Stimulated activated CD4-positive, alpha-beta T cell treated with anti-CD3 and anti-CD28 coated beads, Interleukin-4, amount 100 ng/mL, for 1 hour (primary cell): Measurements from ENCODE around the gene MRGPRD.
A peak's percentile ranks its signal among the peaks of the same experiment; 100 is the strongest.

Experiments
- DNase-seq: peaks from one replicate; pipeline ENCODE4 v3.0.0-alpha.2; 2020

Gene MRGPRD

GRCh38 chr11:68966894-68967780 lies 13.6 kb downstream of the MRGPRD start:
- no peak for DNase-seq

DNA sequence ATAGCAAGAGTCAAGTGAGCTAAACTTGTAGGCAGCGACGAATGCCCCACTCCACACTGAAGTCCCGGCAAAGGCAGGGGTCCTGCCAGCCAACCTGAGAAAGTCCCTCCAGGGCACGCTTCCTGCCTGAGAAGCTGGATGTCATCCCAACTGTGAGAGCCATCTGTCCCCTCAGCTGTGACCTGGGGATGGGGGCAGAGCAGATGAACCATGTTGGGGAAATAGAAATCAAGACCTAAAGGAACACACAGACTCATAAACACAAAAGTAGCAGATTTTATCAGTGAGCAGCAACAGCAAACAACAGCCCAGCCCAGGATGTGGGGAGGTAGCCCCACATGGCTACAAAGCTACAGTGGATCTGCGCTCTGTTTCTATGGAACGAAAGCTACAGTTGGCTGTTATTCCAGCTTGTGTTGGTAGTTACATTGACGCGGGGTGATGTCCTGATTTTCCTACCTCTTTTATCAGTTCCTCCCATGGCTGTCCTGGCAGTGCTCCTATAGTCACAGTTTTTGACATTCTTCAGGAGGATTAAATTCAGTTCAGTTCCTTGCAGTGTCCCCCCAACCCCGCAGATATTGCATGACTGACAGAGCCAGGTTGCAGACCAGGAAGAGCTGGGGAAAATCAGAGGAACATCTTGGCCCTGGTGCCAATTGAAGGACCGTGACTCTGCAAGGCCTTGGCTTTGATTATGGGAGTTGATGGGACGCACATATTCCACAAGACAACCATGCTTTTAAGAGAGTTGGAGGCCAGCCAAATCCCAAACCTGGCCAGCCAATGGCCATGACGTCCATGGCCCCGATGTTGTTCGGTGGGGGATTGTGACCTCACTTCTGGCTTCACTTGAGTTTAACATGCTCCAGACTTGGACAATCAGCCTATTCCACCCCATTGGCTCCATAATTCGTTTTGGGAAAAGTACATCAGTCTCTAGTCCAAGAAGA lies 14.6 kb downstream of the MRGPRD start:
- DNase-seq: no peak

DNA sequence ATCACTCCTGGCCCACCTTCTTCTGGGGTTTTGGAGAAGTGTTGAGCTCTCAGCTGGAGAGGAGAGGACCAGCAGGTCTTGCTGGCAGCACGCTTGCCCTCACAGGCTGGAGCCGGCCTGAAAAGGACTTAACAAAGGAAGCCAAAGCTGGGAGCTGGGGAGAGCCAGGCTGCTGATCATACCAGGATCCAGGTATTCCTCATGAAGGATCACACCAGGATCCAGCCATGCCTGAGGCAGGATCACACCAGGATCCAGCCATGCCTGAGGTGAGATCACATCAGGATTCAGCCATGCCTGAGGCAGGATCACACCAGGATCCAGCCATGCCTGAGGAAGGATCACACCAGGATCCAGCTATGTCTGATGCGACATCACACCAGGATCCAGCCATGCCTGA lies 17.0 kb downstream of the MRGPRD start:
- DNase-seq: no peak

- peak; percentile 8 for DNase-seq
Measured at GRCh38 chr11:68962527-68963250, 18.1 kb downstream of the MRGPRD start.

DNA sequence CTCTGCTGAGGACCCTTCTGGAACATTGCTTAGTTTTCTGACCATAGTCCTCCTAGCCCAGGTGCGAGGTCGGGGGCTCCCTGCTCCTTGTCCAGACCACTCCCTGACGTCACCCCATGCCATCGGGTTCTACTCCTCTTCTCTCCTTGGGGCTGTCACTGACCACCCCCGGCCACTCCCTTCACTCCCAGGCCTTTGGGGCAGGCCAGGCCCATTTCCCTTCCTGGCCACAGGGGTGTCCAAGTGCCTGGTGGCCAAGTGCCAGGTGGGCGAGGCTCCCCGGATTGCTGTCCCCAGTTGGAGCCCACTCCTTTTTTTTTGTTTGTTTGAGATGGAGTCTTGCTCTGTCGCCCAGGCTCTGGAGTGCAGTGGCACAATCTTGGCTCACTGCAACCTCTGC lies 19.5 kb downstream of the MRGPRD start:
- DNase-seq: no peak

GRCh38 chr11:68960294-68961071 lies 20.3 kb downstream of the MRGPRD start:
- no peak for DNase-seq

GRCh38 chr11:68959465-68960293 lies 21.1 kb downstream of the MRGPRD start:
- no peak for DNase-seq

DNA sequence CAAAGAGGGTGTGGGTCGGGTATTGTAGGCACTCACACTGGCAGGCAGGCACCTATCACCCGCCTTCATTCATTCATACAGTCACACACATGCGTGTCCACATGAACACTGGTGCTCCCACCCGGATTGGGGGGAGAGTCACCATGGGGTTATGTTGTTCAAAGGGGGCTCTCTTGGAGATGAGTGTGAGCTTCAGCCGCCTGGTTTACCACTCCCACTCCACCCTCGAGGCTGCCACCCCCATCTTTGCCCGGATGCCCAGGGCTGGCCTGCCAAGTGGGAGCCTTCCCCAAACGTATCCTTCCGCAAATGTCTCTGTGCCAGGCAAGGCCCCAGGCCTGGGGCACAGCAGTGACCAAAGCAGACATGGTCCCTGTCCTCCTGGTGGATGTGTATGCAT lies 22.6 kb downstream of the MRGPRD start:
- DNase-seq: no peak

DNA sequence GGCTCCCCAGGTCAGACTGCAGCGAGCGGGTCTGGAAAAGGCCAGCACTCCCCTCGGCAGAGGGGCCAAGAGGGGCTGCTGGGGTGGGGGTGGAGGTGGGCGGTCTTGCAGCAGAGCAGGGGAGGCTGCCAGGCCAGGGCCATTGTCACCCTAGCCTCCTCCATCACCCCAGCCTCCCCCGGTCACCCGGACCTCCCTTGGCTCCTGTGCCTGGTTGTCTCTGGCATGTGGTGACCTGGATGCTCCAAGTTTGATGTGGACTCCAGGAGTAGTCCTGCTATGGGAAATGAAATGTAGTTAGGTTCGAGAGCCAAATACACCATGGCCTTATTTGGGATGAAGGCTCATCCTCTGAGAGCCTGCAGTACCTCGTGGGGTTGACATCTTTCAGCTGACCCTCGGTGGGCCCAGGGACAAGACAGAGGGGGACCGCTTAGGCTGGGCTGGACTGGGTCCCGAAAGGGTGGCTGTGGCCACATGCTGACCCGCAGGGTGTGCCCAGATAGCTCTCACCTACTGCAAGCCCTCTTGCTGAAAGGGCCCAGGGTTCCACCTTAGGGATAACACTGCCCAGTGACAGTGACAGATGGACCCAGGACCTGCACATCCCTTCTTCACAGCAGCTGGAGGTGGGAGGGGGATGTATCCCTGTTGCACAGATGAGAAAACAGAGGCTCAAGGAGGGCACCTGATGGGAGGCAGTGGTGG lies 24.1 kb downstream of the MRGPRD start:
- DNase-seq: no peak

GRCh38 chr11:68956142-68956541 lies 24.6 kb downstream of the MRGPRD start:
- no peak for DNase-seq

DNA sequence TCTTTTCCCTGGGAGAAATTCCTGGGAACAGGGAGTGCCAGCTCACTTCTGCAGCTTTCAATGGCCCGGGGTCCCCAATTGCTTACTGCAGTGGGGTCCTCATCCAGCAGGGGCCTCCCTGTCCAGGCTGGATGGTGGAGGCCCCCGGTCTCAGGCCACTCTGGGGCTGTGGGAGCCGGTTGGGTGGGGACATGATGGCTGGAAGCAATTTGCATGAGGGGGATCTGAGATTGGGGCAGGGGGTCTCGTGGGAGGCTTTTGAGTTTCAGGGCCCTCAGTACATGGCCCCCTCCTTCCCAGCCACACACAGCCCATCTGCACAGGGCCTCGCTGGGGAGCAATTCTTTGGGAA lies 25.2 kb downstream of the MRGPRD start:
- no peak for DNase-seq

DNA sequence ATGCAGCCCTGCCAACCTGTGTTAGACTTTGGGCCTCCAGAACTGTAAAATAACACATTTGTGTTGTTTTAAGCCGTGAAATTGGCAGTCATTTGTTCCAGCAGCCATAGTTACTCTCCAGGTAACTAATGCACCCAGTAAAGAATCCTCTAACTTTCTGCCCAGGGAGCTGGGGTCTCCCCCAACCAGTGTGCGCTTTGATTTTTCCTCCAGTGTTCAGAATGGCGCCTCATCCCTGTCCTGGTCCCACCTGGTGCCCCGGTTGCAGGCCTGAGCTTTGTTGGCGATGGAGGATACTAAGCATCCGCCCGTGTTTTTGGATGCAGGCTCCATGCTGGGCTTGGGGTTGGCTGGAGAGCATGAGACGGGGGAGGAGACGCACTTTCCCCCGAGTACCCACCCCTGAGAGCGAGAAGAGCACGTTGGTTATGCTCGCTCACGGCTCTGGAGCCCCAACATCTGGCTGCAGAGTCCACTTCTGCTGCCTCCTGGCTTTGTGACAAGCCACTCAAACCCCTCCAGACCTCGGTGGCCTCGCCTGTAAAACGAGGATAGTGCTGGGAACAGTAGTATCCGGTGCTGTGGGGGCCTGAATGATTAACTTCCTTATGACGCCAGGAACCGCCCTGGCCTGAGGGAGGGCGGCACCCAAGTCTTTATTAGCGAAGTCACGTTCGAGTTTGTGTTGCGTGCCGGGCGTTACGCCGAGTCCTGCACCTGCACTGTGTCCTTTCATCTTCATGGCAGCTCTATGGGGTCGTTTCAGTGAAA lies 25.8 kb downstream of the MRGPRD start:
- no peak for DNase-seq

- no peak for DNase-seq
Measured at GRCh38 chr11:68950762-68951161, 30.0 kb downstream of the MRGPRD start.

- no peak for DNase-seq
Measured at GRCh38 chr11:68950270-68950669, 30.5 kb downstream of the MRGPRD start.

DNA sequence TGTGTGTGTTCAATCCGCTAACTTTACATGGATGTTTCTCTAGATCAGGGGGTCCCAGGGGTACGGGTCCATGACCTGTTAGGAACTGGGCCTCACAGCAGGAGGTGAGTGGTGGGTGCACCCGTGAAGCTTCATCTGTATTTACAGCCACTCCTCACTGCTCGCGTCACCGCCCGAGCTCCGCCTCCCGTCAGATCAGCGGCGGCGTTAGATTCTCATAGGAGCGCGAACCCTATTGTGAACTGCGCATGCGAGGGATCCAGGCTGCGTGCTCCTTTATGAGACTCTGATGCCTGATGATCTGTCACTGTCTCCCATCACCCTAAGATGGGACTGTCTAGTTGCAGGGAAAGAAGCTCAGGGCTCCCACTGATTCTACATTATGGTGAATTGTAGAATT lies 31.9 kb downstream of the MRGPRD start:
- DNase-seq: no peak

GRCh38 chr11:68948496-68948895 lies 32.3 kb downstream of the MRGPRD start:
- DNase-seq: no peak

GRCh38 chr11:68947151-68947550 lies 33.6 kb downstream of the MRGPRD start:
- DNase-seq: no peak

GRCh38 chr11:68946416-68947090 lies 34.2 kb downstream of the MRGPRD start:
- no peak for DNase-seq

DNA sequence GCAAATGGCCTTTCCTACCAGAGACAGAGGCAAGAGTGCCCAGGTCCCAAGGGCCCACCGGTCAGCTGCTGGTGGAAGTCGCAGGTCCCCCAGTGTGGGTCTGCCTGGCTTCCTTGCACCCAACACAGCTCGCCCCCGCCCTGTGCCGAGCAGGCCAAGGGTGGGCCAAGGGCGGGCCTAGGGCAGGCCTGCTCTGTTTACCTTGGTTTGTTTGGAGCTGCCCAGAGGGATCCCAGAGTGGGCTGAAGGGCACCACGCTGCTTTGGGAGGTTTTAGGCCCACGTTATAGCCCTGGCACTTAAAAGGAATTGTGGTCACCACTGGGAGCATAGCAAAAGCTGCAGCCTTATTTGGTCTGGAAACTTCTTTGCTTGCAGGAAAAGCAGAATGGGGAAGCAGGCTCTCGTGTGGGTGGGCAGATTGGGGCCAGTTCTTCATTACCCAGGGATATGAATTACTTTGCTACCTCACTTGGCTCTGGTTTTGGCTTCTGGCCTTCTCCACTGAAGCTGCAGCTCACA lies 38.0 kb downstream of the MRGPRD start:
- DNase-seq: no peak
